GM23338 (cell line): ENCODE results near the gene SPG21. TPM values are rescaled to one million over a fixed set of nuclear protein-coding genes. Genes with fewer than 3 reads are reported as not detected.

Experiments used
- ATAC-seq: fragments of 200-7000 bp; cut with Tn5 transposase; 3 replicates; pipeline ENCODE4 v1.9.1; 2020
- DNase-seq: peaks from one replicate; pipeline ENCODE4 v3.0.0-alpha.2; 2015; ENCODE audit warnings: low spot score
- H2AFZ ChIP-seq: fragments of 200-600 bp; sonication (generic); 2 replicates; pipeline ENCODE4 v1.8.0; 2016; ENCODE audit warnings: antibody characterized with exemption, mild to moderate bottlenecking, moderate library complexity
- H3F3A ChIP-seq: fragments of 200-600 bp; sonication (generic); replicated peaks from 2 replicates; pipeline ENCODE4 v1.8.0; 2017; ENCODE audit warnings: antibody characterized with exemption, mixed run types, low read depth
- H3K27ac ChIP-seq: fragments of 200-600 bp; sonication (generic); 2 replicates; pipeline ENCODE4 v1.6.1; 2016; ENCODE audit warnings: low read depth
- H3K27me3 ChIP-seq: fragments of 200-600 bp; sonication (generic); 2 replicates; pipeline ENCODE4 v1.8.0; 2016; ENCODE audit warnings: mild to moderate bottlenecking, mixed run types, moderate library complexity; ENCODE audit not compliant: insufficient read depth
- H3K36me3 ChIP-seq: fragments of 200-600 bp; sonication (generic); 2 replicates; pipeline ENCODE4 v1.8.0; 2016; ENCODE audit warnings: mild to moderate bottlenecking; ENCODE audit not compliant: insufficient read depth
- H3K4me1 ChIP-seq: fragments of 200-600 bp; sonication (generic); 2 replicates; pipeline ENCODE4 v1.8.0; 2016; ENCODE audit warnings: mild to moderate bottlenecking, moderate library complexity; ENCODE audit not compliant: insufficient read depth
- H3K4me2 ChIP-seq: fragments of 200-600 bp; sonication (generic); 2 replicates; pipeline ENCODE4 v1.7.1; 2017; ENCODE audit warnings: mixed run types
- H3K4me3 ChIP-seq: fragments of 200-600 bp; sonication (generic); 2 replicates; pipeline ENCODE4 v1.6.1; 2016; ENCODE audit warnings: mixed run types
- H3K79me2 ChIP-seq: fragments of 200-600 bp; sonication (generic); replicated peaks from 2 replicates; pipeline ENCODE4 v1.8.0; 2017; ENCODE audit warnings: mild to moderate bottlenecking; ENCODE audit not compliant: insufficient read depth
- H3K9me2 ChIP-seq: fragments of 200-600 bp; sonication (generic); 2 replicates; pipeline ENCODE4 v1.8.0; 2017; ENCODE audit not compliant: insufficient read depth
- H4K20me1 ChIP-seq: fragments of 200-600 bp; sonication (generic); replicated peaks from 2 replicates; pipeline ENCODE4 v1.8.0; 2017; ENCODE audit warnings: mild to moderate bottlenecking; ENCODE audit not compliant: insufficient read depth
- H3K27ac Mint-ChIP-seq: 2 replicates; pipeline ENCODE4 v1.8.0; 2020; ENCODE audit warnings: inconsistent platforms, mild to moderate bottlenecking, moderate library complexity, mixed read lengths
- H3K27me3 Mint-ChIP-seq: 3 replicates; pipeline ENCODE4 v1.8.0; 2022; ENCODE audit warnings: low read depth, mild to moderate bottlenecking, moderate library complexity, mixed read lengths, inconsistent platforms; ENCODE audit not compliant: insufficient read depth, poor library complexity
- H3K36me3 Mint-ChIP-seq: 3 replicates; pipeline ENCODE4 v1.8.0; 2021; ENCODE audit warnings: low read depth, mild to moderate bottlenecking, inconsistent platforms, moderate library complexity, mixed read lengths
- H3K4me1 Mint-ChIP-seq: 3 replicates; pipeline ENCODE4 v1.8.0; 2020; ENCODE audit warnings: mild to moderate bottlenecking, inconsistent platforms, mixed read lengths
- H3K4me3 Mint-ChIP-seq: 3 replicates; pipeline ENCODE4 v1.8.0; 2021; ENCODE audit warnings: moderate library complexity, mild to moderate bottlenecking, inconsistent platforms, mixed read lengths
- H3K9me3 Mint-ChIP-seq: 3 replicates; pipeline ENCODE4 v1.8.0; 2020; ENCODE audit warnings: moderate library complexity, mild to moderate bottlenecking, inconsistent platforms, mixed read lengths
- CREB1 ChIP-seq: fragments of 250-450 bp; sonication (Bioruptor Pico); IDR thresholded peaks from 2 replicates; pipeline ENCODE4 v1.5.0; 2020; ENCODE audit warnings: low read depth, mild to moderate bottlenecking, moderate library complexity
- EZH2 ChIP-seq: fragments of 200-600 bp; sonication (generic); IDR thresholded peaks from one replicate; pipeline ENCODE4 v1.8.0; 2017; ENCODE audit warnings: antibody characterized with exemption, mild to moderate bottlenecking, low read depth; ENCODE audit not compliant: unreplicated experiment
- EZH2phosphoT487 ChIP-seq: fragments of 200-600 bp; sonication (generic); IDR thresholded peaks from one replicate; pipeline ENCODE4 v1.8.1; 2018; ENCODE audit warnings: antibody characterized with exemption; ENCODE audit not compliant: unreplicated experiment
- NANOG ChIP-seq: IDR thresholded peaks from 2 replicates; pipeline ENCODE4 v1.6.1; 2016; ENCODE audit warnings: antibody characterized with exemption, borderline replicate concordance
- STAT1 ChIP-seq: IDR thresholded peaks from one replicate; pipeline ENCODE4 v1.6.1; 2016; ENCODE audit warnings: antibody characterized with exemption; ENCODE audit not compliant: unreplicated experiment
- ZNF114 ChIP-seq: fragments of 250-450 bp; sonication (Bioruptor Pico); IDR thresholded peaks from 2 replicates; pipeline ENCODE4 v1.5.0; 2020; ENCODE audit warnings: mild to moderate bottlenecking, moderate library complexity
- polyA plus RNA-seq: library from polyadenylated mRNA; unstranded; fragments of >200 nt; fragmentation: Nextera tagmentation; extraction: Ambion mirVana; gene quantifications from 2 replicates; pipeline ENCODE4 v1.2.1, GENCODE V29; 2016
- total RNA-seq: library from RNA; depleted of rRNA; stranded (reverse); fragments of >200 nt; shearing (Covaris generic); gene quantifications from 2 replicates; pipeline ENCODE4 v1.2.3, GENCODE V29; 2014
- TF ChIP-seq, protein P1 (sequence below), 2 experiments: fragments of 200-600 bp in 1 of 2; sonication (generic) in 1 of 2; conservative IDR thresholded peaks; 2 replicates each; pipeline versions ENCODE4 v1.5.1 to v1.6.1; 2016 to 2017; ENCODE audit warnings: antibody characterized with exemption in 2 of 2, low read depth in 2 of 2, mild to moderate bottlenecking in 2 of 2, moderate library complexity in 1 of 2
- TF ChIP-seq, protein P2 (sequence below): fragments of 250-450 bp; sonication (Bioruptor Pico); IDR thresholded peaks from 2 replicates; pipeline ENCODE4 v1.5.0; 2020; ENCODE audit warnings: mild to moderate bottlenecking, moderate library complexity
- TF ChIP-seq, protein P3 (sequence below): IDR thresholded peaks from one replicate; pipeline ENCODE4 v1.6.1; 2018; ENCODE audit warnings: antibody characterized with exemption; ENCODE audit not compliant: unreplicated experiment

The SPG21 gene
- total and polyA plus RNA-seq, 2 experiments from 2014 or later = 81.0 to 102 TPM

DNA sequence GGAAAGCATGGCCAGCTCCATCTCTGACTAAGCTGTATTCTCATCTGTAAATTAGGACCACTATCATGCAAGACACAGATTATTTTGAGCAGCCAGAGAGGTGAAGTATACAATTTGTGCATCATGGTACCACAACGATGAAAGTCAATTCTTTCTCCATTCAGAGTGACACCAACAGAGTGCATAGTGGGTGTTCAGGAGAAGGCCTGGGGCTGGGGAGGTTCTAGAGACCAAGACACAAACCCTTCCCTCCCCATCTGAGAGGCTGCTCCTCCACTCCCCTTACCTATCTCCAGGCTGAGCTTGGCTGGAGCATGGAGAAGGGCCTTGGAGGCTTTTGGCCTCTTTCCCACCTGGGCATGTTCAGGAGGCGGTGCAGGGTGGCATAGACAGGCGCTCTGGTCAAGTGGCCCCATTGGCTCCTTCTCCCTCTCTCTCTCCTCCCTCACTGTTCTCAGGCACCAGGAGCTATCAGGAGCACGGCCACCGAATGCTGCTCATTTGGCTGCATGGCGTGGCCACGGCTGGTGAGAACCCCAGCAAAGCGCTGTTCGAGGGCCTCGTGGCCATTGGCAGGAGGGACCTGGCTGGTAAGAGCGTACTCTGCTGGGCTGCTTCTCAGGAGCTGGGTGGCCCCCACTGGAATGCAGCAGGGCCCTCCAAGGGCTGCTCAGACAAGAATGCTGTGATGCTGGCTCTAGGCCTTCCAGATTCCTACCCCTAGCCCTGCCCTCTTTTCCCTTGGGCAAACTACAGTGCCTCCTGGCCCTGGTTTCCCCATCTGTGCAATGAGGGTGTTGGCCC, 40.1 kb downstream of the SPG21 start (continued):
- TF ChIP-seq, protein P1, sequence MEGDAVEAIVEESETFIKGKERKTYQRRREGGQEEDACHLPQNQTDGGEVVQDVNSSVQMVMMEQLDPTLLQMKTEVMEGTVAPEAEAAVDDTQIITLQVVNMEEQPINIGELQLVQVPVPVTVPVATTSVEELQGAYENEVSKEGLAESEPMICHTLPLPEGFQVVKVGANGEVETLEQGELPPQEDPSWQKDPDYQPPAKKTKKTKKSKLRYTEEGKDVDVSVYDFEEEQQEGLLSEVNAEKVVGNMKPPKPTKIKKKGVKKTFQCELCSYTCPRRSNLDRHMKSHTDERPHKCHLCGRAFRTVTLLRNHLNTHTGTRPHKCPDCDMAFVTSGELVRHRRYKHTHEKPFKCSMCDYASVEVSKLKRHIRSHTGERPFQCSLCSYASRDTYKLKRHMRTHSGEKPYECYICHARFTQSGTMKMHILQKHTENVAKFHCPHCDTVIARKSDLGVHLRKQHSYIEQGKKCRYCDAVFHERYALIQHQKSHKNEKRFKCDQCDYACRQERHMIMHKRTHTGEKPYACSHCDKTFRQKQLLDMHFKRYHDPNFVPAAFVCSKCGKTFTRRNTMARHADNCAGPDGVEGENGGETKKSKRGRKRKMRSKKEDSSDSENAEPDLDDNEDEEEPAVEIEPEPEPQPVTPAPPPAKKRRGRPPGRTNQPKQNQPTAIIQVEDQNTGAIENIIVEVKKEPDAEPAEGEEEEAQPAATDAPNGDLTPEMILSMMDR (conservative IDR thresholded peaks at IDR 0.05; ENCODE audit: low read depth in 2 of 2) = no peak
- no peak for TF ChIP-seq ZNF114
- TF ChIP-seq EZH2 = no peak
- no peak for TF ChIP-seq STAT1

DNA sequence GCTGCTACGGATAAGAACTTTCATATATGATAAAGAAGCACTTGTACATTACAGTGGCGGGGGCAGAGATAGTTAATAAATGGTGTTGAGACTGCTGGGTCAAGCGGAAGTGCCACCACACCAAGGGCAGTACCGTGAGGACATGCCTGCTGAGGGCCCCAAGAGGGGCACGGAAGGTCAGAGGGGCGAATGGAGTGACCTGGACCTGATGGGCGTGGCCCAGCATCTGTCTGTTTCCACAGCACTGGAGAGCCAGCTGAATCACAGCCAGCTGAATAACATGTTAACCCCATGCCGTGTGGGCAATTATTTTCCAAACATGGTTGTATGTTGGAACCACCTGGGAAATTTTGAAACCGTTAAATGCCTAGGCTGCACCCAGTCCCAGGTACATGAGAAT, 40.8 kb downstream of the SPG21 start:
- peaks cover 3% of the 10 kb centered on the region; the same call in 1 of the 3 replicates for H3K4me1 Mint-ChIP-seq
- peaks cover 4% of the 10 kb centered on the region; the same call in 1 of the 2 replicates for H3K9me2 ChIP-seq
- no peak overlapping the region for H3K27ac ChIP-seq
- 0 out of 2 replicates have a peak, but pooled peaks cover 4% of the 10 kb centered on the region for H3F3A ChIP-seq
- H3K79me2 ChIP-seq = no peaks in the 10 kb centered on the region
- H2AFZ ChIP-seq = no peak overlapping the region
- H4K20me1 ChIP-seq = no peaks in the 10 kb centered on the region
- H3K9me3 Mint-ChIP-seq = peaks cover 27% of the 10 kb centered on the region
- H3K27ac Mint-ChIP-seq = no peak overlapping the region; the same call in 1 of the 2 replicates
- DNase-seq (no peak), ATAC-seq (no peak)
- H3K4me3 Mint-ChIP-seq = no peak overlapping the region
- H3K36me3 ChIP-seq = no peaks in the 10 kb centered on the region
- H3K27me3 ChIP-seq = no peaks in the 10 kb centered on the region
- no peak overlapping the region for H3K4me2 ChIP-seq
- H3K27me3 Mint-ChIP-seq = peaks cover 17% of the 10 kb centered on the region
- H3K36me3 Mint-ChIP-seq = peaks cover 26% of the 10 kb centered on the region
- no peaks in the 10 kb centered on the region for H3K4me1 ChIP-seq
- no peak overlapping the region for H3K4me3 ChIP-seq
- TF ChIP-seq, protein P2, sequence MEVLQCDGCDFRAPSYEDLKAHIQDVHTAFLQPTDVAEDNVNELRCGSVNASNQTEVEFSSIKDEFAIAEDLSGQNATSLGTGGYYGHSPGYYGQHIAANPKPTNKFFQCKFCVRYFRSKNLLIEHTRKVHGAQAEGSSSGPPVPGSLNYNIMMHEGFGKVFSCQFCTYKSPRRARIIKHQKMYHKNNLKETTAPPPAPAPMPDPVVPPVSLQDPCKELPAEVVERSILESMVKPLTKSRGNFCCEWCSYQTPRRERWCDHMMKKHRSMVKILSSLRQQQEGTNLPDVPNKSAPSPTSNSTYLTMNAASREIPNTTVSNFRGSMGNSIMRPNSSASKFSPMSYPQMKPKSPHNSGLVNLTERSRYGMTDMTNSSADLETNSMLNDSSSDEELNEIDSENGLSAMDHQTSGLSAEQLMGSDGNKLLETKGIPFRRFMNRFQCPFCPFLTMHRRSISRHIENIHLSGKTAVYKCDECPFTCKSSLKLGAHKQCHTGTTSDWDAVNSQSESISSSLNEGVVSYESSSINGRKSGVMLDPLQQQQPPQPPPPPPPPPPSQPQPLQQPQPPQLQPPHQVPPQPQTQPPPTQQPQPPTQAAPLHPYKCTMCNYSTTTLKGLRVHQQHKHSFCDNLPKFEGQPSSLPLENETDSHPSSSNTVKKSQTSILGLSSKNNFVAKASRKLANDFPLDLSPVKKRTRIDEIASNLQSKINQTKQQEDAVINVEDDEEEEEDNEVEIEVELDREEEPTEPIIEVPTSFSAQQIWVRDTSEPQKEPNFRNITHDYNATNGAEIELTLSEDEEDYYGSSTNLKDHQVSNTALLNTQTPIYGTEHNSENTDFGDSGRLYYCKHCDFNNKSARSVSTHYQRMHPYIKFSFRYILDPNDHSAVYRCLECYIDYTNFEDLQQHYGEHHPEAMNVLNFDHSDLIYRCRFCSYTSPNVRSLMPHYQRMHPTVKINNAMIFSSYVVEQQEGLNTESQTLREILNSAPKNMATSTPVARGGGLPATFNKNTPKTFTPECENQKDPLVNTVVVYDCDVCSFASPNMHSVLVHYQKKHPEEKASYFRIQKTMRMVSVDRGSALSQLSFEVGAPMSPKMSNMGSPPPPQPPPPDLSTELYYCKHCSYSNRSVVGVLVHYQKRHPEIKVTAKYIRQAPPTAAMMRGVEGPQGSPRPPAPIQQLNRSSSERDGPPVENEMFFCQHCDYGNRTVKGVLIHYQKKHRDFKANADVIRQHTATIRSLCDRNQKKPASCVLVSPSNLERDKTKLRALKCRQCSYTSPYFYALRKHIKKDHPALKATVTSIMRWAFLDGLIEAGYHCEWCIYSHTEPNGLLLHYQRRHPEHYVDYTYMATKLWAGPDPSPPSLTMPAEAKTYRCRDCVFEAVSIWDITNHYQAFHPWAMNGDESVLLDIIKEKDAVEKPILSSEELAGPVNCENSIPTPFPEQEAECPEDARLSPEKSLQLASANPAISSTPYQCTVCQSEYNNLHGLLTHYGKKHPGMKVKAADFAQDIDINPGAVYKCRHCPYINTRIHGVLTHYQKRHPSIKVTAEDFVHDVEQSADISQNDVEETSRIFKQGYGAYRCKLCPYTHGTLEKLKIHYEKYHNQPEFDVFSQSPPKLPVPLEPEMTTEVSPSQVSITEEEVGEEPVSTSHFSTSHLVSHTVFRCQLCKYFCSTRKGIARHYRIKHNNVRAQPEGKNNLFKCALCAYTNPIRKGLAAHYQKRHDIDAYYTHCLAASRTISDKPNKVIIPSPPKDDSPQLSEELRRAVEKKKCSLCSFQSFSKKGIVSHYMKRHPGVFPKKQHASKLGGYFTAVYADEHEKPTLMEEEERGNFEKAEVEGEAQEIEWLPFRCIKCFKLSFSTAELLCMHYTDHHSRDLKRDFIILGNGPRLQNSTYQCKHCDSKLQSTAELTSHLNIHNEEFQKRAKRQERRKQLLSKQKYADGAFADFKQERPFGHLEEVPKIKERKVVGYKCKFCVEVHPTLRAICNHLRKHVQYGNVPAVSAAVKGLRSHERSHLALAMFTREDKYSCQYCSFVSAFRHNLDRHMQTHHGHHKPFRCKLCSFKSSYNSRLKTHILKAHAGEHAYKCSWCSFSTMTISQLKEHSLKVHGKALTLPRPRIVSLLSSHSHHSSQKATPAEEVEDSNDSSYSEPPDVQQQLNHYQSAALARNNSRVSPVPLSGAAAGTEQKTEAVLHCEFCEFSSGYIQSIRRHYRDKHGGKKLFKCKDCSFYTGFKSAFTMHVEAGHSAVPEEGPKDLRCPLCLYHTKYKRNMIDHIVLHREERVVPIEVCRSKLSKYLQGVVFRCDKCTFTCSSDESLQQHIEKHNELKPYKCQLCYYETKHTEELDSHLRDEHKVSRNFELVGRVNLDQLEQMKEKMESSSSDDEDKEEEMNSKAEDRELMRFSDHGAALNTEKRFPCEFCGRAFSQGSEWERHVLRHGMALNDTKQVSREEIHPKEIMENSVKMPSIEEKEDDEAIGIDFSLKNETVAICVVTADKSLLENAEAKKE = no peak
- no peak for TF ChIP-seq STAT1
- TF ChIP-seq, protein P3, sequence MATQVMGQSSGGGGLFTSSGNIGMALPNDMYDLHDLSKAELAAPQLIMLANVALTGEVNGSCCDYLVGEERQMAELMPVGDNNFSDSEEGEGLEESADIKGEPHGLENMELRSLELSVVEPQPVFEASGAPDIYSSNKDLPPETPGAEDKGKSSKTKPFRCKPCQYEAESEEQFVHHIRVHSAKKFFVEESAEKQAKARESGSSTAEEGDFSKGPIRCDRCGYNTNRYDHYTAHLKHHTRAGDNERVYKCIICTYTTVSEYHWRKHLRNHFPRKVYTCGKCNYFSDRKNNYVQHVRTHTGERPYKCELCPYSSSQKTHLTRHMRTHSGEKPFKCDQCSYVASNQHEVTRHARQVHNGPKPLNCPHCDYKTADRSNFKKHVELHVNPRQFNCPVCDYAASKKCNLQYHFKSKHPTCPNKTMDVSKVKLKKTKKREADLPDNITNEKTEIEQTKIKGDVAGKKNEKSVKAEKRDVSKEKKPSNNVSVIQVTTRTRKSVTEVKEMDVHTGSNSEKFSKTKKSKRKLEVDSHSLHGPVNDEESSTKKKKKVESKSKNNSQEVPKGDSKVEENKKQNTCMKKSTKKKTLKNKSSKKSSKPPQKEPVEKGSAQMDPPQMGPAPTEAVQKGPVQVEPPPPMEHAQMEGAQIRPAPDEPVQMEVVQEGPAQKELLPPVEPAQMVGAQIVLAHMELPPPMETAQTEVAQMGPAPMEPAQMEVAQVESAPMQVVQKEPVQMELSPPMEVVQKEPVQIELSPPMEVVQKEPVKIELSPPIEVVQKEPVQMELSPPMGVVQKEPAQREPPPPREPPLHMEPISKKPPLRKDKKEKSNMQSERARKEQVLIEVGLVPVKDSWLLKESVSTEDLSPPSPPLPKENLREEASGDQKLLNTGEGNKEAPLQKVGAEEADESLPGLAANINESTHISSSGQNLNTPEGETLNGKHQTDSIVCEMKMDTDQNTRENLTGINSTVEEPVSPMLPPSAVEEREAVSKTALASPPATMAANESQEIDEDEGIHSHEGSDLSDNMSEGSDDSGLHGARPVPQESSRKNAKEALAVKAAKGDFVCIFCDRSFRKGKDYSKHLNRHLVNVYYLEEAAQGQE = no peak
- TF ChIP-seq NANOG = no peak
- no peak for TF ChIP-seq CREB1 (CRISPR knock-in tag)
- TF ChIP-seq EZH2phosphoT487 = no peak
- TF ChIP-seq, protein P1 (conservative IDR thresholded peaks at IDR 0.05; ENCODE audit: low read depth in 2 of 2) = no peak
- TF ChIP-seq EZH2 = no peak
- no peak for TF ChIP-seq ZNF114
